ENCODE results near the gene NUDT3. TPM values are rescaled to one million over a fixed set of nuclear protein-coding genes. Genes with fewer than 3 reads are reported as not detected.

Gene NUDT3
- total and polyA plus RNA-seq, 9 of the 15 experiments (the other 6 are each of a cell fraction or from before 2014, with no cell fraction given): 5.4 to 81.2 (median 56.4) TPM

GRCh38 chr6:34284563-34285447 is 107.7 kb downstream of the NUDT3 start (continued):
- TF ChIP-seq SFPQ (IDR thresholded peaks at IDR 0.05; ENCODE audit: low read depth, low read length) (no peak), BCOR (IDR thresholded peaks at IDR 0.05) (no peak), ZNF184 (CRISPR knock-in tag; IDR thresholded peaks at IDR 0.05) (no peak), RNF219 (CRISPR knock-in tag; IDR thresholded peaks at IDR 0.05) (no peak), RB1 (IDR thresholded peaks at IDR 0.05; ENCODE audit: low read depth) (0 out of 2 replicates have a peak, but pooled peaks have one; percentile 26), POU5F1 (IDR thresholded peaks at IDR 0.05; ENCODE audit: borderline replicate concordance, low read depth, low read length, partially characterized antibody) (no peak), TOE1 (IDR thresholded peaks at IDR 0.05; ENCODE audit: borderline replicate concordance) (peak; percentile 74; the same call in 1 of the 2 replicates), TOE1 (CRISPR knock-in tag; IDR thresholded peaks at IDR 0.05; ENCODE audit: borderline replicate concordance, low read depth) (no peak), XRCC3 (IDR thresholded peaks at IDR 0.05) (no peak), NFRKB (IDR thresholded peaks at IDR 0.05; ENCODE audit: low read depth) (peak; percentile 36; the same call in 1 of the 2 replicates), AFF4 (CRISPR knock-in tag; IDR thresholded peaks at IDR 0.05) (no peak), FOXA1 (IDR thresholded peaks at IDR 0.05; ENCODE audit: borderline replicate concordance) (no peak), RBFOX2 (IDR thresholded peaks at IDR 0.05; ENCODE audit: low read depth, low read length) (no peak), ILF3 (IDR thresholded peaks at IDR 0.05; ENCODE audit: borderline replicate concordance) (no peak), RHOXF2B (CRISPR knock-in tag; conservative IDR thresholded peaks at IDR 0.05) (no peak), ZNF239 (CRISPR knock-in tag; IDR thresholded peaks at IDR 0.05) (no peak)
- TF ChIP-seq, protein P1, sequence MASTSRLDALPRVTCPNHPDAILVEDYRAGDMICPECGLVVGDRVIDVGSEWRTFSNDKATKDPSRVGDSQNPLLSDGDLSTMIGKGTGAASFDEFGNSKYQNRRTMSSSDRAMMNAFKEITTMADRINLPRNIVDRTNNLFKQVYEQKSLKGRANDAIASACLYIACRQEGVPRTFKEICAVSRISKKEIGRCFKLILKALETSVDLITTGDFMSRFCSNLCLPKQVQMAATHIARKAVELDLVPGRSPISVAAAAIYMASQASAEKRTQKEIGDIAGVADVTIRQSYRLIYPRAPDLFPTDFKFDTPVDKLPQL (IDR thresholded peaks at IDR 0.05; ENCODE audit: extremely low read depth, insufficient read length): no peak
